NCI-H524 (cell line): ENCODE measurements around the gene DAAM2.

Source experiments
- DNase-seq, 2 experiments: peaks; one replicate each; lab custom pipeline; 2025; lab: John Stamatoyannopoulos, UW

DAAM2 gene

GRCh38 chr6:39819228-39819627, 27.1 kb downstream of the DAAM2 start:
- no peak for DNase-seq

GRCh38 chr6:39819676-39820075, 27.5 kb downstream of the DAAM2 start:
- DNase-seq, result no peak

GRCh38 chr6:39820553-39820952, 28.4 kb downstream of the DAAM2 start:
- DNase-seq, result no peak

GRCh38 chr6:39821046-39821740, 29.0 kb downstream of the DAAM2 start:
- DNase-seq, result no peak

GRCh38 chr6:39821742-39822532, 29.8 kb downstream of the DAAM2 start:
- no peak for DNase-seq

GRCh38 chr6:39822846-39823815, 31.0 kb downstream of the DAAM2 start:
- DNase-seq, result no peak

GRCh38 chr6:39824030-39824926, 32.1 kb downstream of the DAAM2 start:
- no peak for DNase-seq

- DNase-seq, result no peak
Measured at GRCh38 chr6:39829331-39829730, 37.2 kb downstream of the DAAM2 start.

- no peak for DNase-seq
Measured at GRCh38 chr6:39830444-39830843, 38.3 kb downstream of the DAAM2 start.

- no peak for DNase-seq
Measured at GRCh38 chr6:39831701-39832100, 39.5 kb downstream of the DAAM2 start.

- no peak for DNase-seq
Measured at GRCh38 chr6:39834278-39834677, 42.1 kb downstream of the DAAM2 start.

GRCh38 chr6:39834866-39835265, 42.7 kb downstream of the DAAM2 start:
- DNase-seq, result no peak

GRCh38 chr6:39835821-39836295, 43.7 kb downstream of the DAAM2 start:
- DNase-seq, result no peak

- DNase-seq, result no peak
Measured at GRCh38 chr6:39836606-39837005, 44.4 kb downstream of the DAAM2 start.

- no peak for DNase-seq
Measured at GRCh38 chr6:39839445-39839844, 47.3 kb downstream of the DAAM2 start.

GRCh38 chr6:39840781-39841180, 48.6 kb downstream of the DAAM2 start:
- no peak for DNase-seq

GRCh38 chr6:39841291-39841690, 49.1 kb downstream of the DAAM2 start:
- DNase-seq, result peak; percentile 7 to 41

GRCh38 chr6:39841923-39842322, 49.7 kb downstream of the DAAM2 start:
- DNase-seq, result no peak

GRCh38 chr6:39843305-39844020, 51.3 kb downstream of the DAAM2 start:
- DNase-seq, result peak in 1 of 2 experiments; percentile 15

- DNase-seq, result no peak
Measured at GRCh38 chr6:39844866-39845265, 52.7 kb downstream of the DAAM2 start.
